Activated CD4-positive, alpha-beta T cell treated with anti-CD3 and anti-CD28 coated beads, Interleukin-2, amount 50 U/mL, for 24 hours (primary cell): Measurements from ENCODE around the gene TCF3.

Experiments
- DNase-seq, 2 donors: peaks; one replicate each; pipeline ENCODE4 v3.0.0-alpha.2; 2020; ENCODE audit warnings: low read depth in 1 of 2, low spot score in 1 of 2

Gene TCF3

DNA sequence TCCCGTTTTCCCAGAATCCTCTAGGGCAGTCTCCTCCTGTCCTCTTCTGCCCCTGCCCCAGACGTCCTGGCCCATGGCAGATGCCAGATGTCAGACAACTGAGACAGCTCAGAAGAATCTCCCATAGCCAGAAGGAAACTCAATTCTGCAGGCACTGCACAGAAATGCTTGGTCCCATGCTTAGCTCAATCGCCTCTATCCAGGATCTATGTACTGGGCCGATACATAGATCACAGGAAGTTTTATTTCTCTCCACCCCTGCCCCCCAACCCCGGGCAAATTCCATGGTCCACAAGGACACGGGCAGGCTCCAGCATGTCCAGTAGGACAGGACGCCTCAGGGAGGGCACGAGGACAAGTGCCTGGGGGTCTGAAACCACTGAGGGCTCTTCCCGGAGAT is 64.5 kb downstream of the TCF3 start:
- DNase-seq = no peak

DNA sequence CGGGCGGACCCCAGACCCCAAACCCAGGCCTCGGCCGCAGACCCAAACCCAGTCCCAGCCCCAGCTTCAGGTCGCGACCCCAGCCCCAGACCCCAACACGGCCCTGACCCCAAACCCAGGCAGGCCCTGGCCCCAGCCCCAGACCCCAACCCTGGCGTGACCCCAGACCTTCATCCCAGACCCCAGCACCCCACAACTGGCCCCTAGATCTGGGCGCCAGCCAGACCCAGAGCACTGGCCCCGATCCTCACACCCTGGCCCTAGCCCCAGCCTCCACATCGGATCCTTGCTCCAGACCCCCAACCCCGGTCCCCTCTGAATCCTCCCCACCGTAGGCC is 67.2 kb downstream of the TCF3 start:
- DNase-seq = no peak

DNA sequence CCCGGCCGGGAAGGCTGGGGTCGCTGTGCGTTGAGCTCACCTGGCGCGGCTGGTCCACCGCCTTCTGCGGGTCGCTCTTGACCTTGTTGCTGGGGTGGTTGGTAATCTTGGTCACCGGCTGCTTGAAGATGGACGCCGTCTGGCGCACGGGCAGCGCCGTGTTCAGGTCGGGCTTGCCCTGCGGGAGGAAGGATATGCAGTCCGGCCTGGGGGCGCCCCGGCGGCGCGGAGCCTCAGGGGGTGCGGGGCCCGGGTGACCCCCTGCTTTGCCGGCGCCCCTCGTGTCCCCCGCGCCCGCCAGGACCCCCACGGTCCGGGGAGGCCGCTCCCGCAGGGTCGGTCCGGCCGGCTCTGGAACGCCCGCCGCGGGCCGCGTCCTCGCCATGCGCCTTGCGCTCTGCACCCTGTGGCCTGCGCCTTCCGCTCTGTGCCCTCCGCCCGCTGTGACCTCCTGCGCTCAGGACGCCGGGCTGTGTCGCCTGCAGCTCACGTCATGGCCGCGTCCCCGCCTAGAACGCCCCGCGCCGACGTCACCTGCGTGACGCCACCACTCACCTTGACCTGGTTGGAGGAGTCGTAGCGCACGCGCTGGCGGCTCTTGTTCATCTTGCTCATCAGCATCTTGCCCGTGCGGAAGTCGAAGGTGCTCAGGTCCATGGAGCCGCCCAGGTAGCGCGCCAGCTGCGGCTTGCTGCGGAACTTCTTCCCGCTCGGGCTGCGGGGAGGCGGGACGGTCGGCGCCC is 67.7 kb downstream of the TCF3 start:
- DNase-seq = no peak

DNA sequence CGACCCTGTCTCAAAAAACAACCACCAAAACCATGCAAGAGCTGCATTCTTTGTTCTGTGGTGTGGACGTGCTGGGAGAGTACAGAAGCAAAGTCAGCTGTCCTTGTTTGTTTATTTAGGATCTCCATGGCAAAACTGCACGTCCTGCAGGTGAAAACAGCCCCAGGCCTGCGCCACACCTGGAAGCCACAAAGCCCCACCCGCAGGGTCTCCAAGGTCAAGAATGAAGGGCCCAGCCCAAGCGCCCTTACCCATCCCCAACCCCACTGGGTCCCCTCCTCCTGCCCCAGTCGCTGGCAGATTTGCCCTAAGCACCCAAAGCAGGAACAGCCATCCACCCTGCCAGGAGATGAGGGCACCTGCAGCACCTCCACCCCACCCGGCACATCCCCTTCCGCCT is 70.2 kb downstream of the TCF3 start:
- DNase-seq = no peak

DNA sequence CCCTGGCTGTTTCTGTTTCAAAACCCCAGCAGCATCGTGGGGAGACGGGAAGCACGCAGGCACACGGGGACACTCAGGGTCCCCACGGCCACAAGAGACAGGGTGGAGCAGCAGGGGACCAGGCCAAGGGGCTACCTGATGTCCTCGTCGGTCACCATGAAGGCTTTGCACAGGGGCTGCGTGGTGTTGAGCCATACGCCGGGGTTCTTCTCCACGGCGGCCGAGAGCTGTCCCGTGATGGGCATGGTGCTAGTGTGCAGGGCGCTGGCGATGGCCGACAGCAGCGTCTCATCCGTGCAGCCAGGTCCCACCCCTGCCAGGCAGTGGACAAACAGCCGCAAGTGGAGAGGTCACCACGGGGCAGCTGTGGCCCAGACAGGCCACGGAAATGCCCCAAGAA is 71.5 kb downstream of the TCF3 start:
- DNase-seq = no peak

DNA sequence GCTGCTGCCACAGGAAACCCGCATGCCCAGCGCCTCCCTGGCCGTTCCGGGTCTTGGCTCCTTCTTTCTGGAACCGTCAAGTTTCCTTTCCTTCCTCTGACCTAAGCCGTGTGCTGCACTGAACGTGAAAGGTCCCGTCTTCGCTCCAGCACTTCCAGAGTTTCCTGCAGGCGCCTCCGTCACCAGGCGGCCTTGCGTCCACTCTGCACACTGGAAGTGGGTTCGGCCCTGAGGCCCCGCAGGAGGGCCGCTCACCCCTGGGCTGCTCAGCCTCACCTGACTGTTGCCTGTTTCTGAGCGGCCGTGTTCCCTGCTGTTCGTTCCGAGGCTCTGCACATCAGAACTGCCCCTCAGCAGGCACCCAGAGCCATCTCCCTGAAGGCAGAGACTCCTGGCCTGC is 72.0 kb downstream of the TCF3 start:
- no peak for DNase-seq

DNA sequence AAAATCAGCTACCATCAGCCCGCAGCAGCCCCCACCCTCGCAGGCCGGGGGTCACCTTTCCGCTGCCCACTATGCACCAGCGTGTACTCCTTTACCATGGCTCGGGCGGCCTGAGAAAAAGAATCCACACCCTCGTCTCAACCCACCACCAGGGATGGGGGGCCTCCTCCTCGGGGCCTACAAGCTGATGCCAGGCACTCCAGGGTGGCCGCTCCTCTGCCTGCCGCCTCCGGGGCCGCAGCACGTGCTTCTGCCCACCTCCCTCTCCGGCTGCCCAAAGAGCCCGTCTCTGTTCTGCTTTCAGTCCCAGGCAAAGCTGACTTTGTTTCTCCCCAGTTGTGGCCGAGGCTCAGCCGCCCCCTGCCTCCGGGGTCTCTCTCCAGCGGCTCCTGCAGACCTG is 73.2 kb downstream of the TCF3 start:
- DNase-seq = no peak

DNA sequence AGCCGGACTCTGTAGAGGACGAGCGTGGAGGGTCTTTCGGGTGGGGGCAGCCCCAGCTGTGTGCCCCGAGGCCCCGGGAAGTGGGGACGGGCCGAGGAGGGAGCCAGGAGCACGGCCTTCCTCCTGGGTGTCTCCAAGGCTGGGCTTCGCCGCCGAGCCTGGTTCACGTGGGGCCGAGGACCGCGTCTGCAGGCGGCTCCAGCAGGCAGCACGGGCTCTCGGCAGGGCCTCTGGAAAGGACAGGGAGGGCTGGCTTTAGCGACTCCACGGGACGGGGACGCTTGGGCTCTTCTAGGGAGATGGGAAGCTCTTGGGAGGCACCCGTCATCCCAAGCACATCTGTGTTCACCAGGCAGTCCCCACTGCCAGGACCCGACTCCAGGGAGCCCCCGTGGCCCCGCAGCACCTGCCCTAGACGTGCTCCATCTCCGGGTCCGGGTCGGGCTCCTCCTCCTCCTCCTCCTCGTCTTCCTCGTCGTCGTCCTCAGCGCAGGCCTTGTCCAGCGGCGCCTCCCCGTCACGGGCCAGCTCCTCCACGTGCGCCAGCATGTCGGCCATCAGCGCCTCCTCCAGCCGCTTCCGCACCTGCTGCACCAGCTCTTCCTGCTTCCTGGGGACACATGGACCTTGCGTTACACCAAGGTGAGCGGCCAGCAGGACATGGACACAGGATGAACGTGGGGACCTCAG is 74.3 kb downstream of the TCF3 start:
- no peak for DNase-seq

DNA sequence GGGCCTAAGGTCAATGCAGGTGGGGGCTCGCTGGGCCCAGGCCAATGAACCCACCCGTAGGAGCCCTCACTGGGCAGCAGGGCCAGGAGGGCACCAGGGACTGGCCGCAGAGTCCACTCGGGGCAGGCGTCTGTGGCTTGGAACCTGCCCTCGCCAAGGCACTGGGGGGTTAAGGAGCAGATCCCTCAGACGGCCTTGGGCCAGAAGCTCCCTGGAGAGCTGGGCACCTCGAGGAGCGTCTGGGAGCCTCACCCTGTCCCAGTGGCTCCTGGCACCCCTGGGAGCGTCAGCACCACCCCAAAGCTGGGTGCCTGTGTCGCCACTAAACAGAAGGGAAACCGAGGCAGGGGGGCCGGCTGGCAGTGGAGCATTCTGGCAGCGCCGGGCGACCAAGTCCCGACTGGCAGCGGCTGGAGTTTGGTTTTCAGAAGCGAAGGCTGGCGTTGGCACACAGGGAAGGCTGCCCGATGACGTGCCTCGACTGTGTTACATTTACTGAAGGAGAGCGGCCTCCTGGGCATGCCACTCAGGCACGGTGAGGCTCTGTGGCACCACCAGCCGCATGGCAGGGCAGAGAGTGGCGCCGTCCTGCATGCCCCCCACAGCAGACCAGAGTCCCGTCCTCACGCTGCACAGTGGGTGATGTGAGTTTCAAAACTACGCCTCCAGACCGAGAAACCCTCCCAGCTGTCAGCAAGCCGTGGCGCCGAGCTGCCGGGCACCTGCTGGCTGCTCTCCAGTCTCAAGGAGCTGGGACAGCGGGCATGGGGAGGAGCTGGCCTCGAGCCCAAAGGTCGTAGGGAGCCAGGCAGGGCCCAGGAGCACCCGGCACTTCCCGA is 75.1 kb downstream of the TCF3 start:
- DNase-seq = no peak

DNA sequence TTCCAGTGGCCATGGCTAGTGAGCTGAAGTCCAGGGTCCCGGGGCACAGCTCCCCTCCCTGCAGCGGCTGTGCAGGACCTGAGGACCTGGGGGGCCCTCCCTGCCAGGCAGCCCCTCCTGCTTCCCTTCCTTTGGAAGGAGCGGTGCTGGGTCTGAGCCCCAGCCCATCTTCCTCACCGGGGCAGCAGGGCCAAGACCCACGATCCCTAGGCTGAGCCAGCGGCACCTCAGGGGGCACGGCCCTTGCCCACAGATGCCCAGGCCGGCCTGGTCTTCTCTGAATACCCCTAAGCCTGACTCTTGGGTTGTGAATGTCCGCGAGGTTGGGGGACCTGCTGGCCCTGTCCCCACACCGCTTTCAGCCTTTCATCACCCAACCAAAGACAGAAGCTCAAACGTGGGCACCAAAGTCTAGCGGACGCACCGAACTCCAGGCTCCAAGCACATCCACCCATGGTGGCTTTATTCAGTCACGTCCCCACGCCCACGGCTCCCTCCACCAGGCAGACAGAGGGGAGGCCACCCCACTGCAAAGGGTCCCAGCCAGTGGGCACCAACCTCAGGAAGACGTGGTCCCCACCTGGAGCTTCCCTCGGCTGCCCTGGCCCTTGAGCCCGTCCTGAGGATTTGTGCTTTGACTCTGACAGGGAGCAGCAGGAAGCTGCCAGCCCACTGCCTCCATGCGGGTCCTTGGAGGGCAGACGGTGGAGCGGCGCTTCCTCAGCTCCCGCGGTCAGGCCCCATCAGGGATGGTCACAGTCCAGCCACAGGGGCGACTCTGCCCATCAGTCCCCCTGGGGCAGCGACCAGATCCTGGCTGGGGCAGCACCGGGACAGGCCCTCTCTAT is 75.9 kb downstream of the TCF3 start:
- DNase-seq = no peak

DNA sequence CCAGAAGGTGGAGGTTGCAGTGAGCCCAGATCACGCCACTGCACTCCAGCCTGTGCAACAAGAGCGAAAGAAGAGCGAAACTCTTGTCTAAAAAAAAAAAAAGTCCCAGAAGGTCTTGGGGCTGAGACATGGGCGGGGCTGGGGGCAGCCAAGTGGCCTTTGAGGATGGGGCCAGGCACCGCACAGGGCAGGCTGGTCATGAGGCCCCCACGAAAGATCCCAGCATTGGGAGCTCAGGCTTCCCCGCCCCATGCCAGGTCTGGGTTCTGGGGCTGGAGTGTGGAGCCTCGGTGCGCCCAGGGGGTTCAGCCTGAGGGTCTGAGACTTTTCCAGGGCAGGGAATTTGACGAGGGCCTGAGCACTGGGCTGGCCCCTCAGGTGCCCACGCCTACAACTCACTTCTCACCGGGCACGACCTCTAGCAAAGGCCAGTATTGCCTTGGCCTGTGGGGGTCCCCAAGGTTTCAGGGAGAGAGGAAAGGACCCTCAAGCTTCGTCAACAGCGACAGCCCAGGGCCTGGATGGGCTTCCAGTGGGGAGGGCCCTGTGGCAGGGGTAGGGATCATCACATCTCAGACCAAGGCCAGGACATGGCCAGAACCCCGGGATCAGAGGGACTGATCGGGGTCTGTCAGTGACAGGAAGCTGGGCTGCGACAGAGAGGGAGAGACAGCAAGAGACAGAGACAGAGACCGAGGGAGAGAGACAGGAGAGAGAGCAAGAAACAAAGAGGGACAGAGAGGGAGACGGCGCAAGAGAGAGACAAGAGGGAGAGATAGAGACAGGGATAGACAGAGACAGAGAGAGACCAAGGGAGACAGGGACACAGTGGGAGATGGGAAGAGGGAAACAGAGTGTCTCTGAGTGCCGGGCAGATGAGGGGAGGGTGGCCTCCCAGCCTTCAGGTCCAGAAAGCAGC is 76.8 kb downstream of the TCF3 start:
- no peak for DNase-seq

DNA sequence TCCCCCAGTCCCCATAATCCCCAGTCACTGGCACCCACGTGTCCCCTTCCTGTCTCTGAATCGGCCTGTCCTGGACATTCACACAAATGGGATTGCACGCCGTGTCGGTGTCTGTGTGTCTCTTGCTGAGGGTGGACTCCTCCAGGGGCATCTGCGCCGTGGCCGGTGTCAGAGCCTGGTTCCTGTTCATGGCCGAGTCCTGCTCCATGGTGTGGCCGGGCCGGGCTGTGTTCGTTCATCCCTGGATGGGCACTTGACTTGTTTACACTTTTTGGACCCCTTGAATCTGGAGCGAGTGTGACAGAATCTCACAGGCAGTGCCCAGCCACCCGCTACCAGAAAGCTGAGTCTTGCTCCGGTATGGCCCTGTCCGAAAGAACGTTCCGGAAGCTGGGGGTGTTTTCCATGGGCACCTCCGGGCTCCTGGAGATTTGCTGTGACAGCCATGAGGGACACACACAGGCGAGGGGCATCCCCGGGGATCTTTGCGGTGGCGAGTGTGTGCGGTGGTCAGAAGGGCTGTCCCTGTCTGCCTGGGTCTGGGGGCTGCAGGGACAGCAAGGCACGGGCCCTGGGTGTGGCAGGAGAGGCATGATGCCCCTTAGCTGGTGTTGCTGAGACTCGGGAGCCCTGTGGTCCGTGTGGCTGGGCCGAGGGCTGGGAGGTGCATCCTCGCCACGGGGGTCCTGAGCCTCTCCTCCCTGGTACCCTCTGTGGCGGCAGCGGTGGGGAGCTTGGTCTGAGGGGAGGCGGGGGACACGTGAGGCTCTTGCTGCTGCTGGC is 77.9 kb downstream of the TCF3 start:
- no peak for DNase-seq

DNA sequence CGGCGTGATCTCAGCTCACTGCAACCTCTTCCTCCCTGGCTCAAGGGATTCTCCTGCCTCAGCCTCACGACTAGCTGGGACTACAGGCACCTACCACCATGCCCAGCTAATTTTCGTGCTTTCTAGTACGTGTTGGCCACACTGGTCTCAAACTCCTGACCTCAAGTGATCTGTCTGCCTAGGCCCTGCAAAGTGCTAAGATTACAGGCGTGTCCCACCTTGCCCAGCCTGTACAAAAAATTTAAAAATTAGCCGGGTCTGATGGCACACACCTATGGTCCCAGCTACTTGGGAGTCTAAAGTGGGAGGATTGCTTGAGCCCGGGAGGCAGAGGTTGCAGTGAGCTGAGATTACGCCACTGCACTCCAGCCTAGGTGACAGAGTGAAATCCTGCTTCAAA is 79.6 kb downstream of the TCF3 start:
- DNase-seq = no peak

DNA sequence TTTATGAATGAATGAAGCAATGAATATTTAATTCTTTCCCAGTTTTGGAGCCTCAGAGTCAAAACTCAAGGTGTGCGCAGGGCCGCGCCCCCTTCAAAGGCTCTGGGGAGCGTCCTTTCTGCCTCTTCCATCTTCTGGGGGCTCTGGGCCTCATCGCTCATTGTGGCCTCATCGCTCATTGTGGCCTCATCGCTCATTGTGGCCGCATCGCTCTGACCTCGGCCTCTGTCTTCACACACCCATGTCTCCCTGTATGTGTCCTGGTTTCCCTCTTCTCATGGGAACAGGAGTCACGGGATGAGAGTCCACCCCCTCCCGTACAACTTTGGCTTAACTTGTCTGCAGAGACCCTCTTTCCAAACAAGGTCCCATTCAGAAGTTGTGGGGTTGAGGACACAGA is 81.1 kb downstream of the TCF3 start:
- DNase-seq = no peak

DNA sequence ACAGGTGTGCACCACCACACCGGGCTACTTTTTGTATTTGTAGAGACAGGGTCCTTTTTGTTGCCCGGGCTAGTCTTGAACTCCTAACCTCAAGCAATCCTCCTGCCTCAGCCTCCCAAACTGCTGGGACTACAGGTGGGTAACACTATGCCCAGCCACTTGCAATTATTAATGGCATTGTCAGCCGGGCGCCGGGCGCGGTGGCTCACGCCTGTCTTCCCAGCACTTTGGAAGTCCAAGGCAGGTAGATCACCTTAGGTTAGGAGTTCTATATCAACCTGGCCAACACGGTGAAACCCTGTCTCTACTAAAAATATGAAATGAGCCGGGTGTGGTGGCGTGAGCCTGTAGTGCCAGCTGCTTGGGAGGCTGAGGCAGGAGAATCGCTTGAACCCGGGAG is 81.6 kb downstream of the TCF3 start:
- no peak for DNase-seq

DNA sequence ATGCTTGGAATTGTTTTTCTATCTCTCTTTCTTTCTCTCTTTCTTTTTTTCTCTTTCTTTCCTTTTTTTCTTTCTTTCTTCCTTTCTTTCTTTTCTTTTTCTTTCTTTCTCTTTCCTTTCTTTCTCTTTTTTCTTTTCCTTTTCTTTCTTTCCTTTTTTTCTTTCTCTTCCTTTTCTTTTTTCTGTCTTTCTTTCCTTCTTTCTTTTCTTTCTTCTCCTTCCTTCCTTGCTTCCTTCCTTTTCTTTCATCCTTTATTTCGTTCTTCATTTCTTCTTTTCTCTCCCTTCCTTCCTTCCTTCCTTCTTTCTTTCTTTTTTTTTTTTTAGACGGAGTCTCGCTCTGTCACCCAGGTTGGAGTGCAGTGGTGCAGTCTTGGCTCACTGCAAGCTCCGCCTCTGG is 82.4 kb downstream of the TCF3 start:
- DNase-seq = no peak

DNA sequence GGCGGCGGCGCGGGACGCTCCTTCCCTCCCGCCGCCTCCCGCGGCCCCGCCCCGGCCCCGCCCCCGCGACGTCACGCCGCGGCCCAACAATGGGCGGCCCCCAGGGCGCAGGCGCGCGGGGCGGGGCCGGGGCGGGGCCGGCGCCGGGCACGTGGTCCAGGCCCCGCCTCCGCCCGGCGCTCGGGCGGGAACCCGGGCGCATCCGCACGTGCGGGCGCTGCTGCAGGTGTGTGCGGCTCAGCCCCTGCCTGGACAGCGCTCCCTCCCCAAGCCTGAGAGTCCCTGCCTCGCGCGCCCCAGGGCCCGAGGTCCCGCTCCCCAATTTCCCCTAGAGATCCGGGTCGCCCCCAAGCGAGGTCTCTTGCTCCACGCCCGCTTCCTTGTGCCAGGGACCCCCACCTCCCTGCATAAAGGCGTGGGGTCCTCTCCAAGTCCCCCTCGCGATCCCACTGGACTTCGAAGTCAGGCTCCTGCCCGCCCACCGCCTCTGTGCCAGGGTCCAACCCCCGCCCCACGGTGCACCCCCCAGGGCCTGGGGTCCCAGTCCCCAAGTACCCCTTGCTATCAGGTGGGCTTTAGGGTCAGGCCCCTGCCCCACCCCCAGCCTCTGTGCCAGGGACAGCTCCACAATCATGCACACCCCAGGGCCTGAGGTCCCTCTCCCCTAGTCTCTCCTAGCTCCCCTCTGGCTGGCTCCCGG is 83.9 kb downstream of the TCF3 start, which contains the start of gene MEX3D:
Gene MEX3D (minus strand): TSS at position 6 of the 700 bp plus-strand sequence. CDS start 267 bp downstream, outside the sequence.
- peak; percentile 63 to 72 for DNase-seq

DNA sequence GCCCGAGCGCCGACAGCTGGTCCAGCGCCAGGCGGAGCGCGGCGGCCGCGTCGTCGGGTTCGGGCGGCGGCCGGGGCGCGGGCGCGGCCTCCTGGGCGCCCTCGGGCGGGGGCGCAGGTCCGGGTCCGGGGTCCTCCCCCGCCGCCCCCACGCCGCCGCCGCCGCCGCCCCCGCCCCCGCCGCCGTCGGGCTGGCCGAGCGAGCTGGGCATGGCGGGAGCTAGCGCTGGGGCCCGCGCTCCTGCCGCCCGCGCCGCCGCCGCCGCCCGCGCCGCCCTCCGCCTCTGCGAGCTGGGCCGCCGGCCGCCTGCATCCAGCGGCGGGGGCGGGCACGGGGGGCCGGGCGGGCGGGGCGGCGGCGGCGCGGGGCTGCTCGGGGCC is 84.6 kb downstream of the TCF3 start:
- DNase-seq = no peak
